GM18951 (cell line): Measurements from ENCODE around the gene DAPP1.
"Not testable (repeated sequence)": the region's sequence is repeated elsewhere in the genome, so short reads cannot be mapped to it uniquely, and the experiment has no call there.

ENCODE experiments used
- POLR2A ChIP-seq: IDR thresholded peaks from 4 replicates; pipeline ENCODE4 v1.6.1; 2011; ENCODE audit warnings: mild to moderate bottlenecking; ENCODE audit not compliant: insufficient read length, insufficient read depth; ENCODE audit errors: extremely low read depth
- in situ Hi-C: fragments of 300-500 bp; cut with MboI; formaldehyde crosslinking; loops from one replicate; pipeline ENCODE4 v1.12.0; 2022; ENCODE audit warnings: low sequenced_read_pairs, mixed read lengths, inconsistent platforms; ENCODE audit not compliant: unreplicated experiment

Gene DAPP1

DNA sequence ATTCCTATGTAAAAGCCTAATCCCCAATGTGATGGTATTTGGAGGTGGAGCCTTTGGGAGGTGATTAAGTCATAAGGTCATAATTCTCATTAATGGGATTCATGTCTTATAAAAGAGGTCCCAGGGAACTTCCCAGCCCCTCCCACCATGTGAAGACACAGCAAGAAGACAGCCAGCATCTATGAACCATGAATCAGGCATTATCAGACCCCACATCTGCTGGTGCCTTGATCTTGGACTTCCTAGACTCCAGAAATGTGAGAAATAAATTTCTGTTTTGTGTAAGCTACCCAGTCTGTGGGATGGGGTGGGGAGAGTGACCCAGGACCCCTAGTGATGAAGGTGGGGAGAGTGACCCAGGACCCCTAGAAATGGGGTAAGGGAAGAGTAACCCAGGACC is 6.1 kb upstream of the DAPP1 start:
- no peak for TF ChIP-seq POLR2A
- in situ Hi-C loops, result loop anchor here (5.0 kb wide), 2 partner anchors 67 to 253 kb away; no protein-coding TSS in a partner anchor

DNA sequence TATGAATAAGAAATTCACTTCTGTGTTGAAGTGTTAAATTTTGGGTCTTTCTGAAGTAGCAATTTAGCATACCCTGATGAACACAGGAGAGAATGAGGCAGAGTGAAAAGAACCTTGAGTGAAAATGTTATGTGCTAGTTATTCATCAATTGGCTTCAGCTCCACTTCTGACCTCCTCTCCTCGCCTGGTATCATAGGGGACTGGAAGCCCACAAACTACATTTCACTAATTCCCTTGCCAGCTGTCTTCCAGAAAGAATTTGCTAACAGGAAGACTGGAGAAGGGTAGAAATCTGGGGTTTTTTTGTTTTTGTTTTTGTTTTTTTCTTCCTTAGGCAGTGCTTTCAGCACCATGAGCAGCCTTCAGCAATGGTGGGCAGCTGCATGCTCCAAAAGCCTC is 5.5 kb upstream of the DAPP1 start:
- TF ChIP-seq POLR2A, result no peak
- in situ Hi-C loops, result loop anchor here (5.0 kb wide), 2 partner anchors 66 to 254 kb away; no protein-coding TSS in a partner anchor

DNA sequence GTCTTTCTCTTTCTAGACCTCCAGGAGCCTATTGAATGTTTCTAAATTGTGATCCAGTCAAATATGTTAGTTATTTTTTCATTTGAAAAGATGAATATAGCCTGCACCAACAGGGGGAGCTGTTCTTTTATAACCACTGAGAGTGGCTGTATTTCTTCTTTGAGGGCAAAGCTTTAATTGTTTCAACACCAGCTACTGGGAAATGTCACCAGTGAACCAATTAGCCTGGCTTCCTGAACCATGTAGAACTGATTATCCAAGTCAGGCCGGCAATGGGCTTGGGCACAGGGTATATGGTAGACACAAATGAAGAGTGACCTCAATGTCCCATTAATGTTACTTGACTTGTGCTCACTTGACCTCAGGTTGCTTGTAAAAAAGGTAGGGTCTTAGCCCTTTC is 4.8 kb upstream of the DAPP1 start:
- in situ Hi-C loops, result loop anchor here (5.0 kb wide), 2 partner anchors 65 to 255 kb away; no protein-coding TSS in a partner anchor
- TF ChIP-seq POLR2A, result no peak

DNA sequence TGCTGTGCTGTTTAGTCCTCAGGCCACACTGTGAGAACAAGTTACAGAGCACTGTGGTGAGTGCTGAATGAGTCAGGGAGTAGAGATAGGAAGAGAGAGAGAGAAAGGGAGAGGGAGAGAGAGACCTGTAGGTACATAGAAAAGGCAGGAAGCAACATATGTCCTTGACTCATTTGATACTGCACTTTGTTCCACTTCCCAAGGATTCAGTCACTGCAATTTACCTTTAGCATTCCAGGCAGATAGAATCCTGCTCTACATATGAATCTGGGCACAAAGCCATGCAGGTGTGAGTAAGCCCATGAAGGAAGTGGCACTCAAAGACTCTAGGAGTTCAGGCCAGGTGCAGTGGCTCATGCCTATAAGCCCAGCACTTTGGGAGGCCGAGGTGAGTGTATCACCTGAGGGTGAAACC is 1.0 kb upstream of the DAPP1 start:
- in situ Hi-C loops, result no loop called here
- TF ChIP-seq POLR2A, result no peak

DNA sequence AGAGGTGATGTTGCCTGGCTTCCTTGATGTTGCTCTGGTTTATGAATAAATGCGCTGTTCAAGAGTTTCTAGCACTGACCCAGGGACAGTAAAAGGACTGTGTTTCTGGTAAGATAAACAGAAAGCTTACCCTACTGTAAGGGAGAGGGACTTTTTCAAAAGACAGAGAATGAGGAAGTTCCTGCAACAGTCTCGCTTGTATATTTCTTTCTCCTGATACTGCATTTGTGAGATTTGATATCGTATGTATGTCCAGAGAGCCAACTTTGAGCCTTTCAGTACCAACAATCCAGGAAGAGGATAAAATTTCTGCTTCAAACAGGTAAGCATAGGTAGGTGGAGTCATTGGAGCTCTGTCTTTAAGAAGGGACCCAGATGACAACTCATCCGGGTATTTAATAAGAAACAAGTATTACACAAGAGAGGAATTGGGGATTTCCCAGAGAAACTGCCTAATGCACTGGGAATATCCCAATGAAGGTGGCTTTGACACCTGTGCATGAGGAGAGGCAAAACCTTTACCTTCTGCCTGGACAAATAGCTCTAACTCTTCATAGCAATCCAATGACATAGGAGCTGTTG is 773 bp downstream of the DAPP1 start:
- in situ Hi-C loops, result no loop called here
- TF ChIP-seq POLR2A, result no peak

- in situ Hi-C loops, result no loop called here
- TF ChIP-seq POLR2A, result no peak
Measured at GRCh38 chr4:99818661-99819060, 2.0 kb downstream of the DAPP1 start.

- TF ChIP-seq POLR2A, result no peak
- in situ Hi-C loops, result no loop called here
Measured at GRCh38 chr4:99821918-99822503, 5.4 kb downstream of the DAPP1 start.

- in situ Hi-C loops, result no loop called here
- TF ChIP-seq POLR2A, result no peak
Measured at GRCh38 chr4:99822734-99823133, 6.1 kb downstream of the DAPP1 start.

- in situ Hi-C loops, result no loop called here
- no peak for TF ChIP-seq POLR2A
Measured at GRCh38 chr4:99824070-99824599, 7.5 kb downstream of the DAPP1 start.

- in situ Hi-C loops, result no loop called here
- no peak for TF ChIP-seq POLR2A
Measured at GRCh38 chr4:99825272-99825671, 8.6 kb downstream of the DAPP1 start.

GRCh38 chr4:99826016-99826415 is 9.4 kb downstream of the DAPP1 start:
- in situ Hi-C loops, result no loop called here

GRCh38 chr4:99827454-99827853 is 10.8 kb downstream of the DAPP1 start:
- in situ Hi-C loops, result no loop called here
- no peak for TF ChIP-seq POLR2A

More at GRCh38 chr4:99826016-99826415, 9.4 kb downstream of the DAPP1 start:
- no peak for TF ChIP-seq POLR2A

- in situ Hi-C loops, result no loop called here
- TF ChIP-seq POLR2A, result no peak
Measured at GRCh38 chr4:99827857-99828256, 11.2 kb downstream of the DAPP1 start.

GRCh38 chr4:99828477-99828876 is 11.8 kb downstream of the DAPP1 start:
- in situ Hi-C loops, result no loop called here
- TF ChIP-seq POLR2A, result no peak

- in situ Hi-C loops, result not testable (repeated sequence)
Measured at GRCh38 chr4:99830051-99830450, 13.4 kb downstream of the DAPP1 start.
